ES-I3 (cell line): ENCODE results near the gene ATXN7L1.

Experiments used
- H3K36me3 ChIP-seq: 2 replicates; pipeline ENCODE4 v1.6.1; 2013; ENCODE audit warnings: mild to moderate bottlenecking, low read length, control low read depth, moderate library complexity; ENCODE audit not compliant: insufficient read depth
- H3K4me1 ChIP-seq: 2 replicates; pipeline ENCODE4 v1.6.1; 2013; ENCODE audit warnings: mild to moderate bottlenecking, control low read depth, low read length; ENCODE audit not compliant: insufficient read depth
- H3K9ac ChIP-seq: 2 replicates; pipeline ENCODE4 v1.6.1; 2013; ENCODE audit warnings: low read depth, mild to moderate bottlenecking, low read length, moderate library complexity
- H3K9me3 ChIP-seq: 2 replicates; pipeline ENCODE4 v1.6.1; 2013; ENCODE audit warnings: mild to moderate bottlenecking, low read length, moderate library complexity; ENCODE audit not compliant: control insufficient read depth, insufficient read depth

Gene ATXN7L1

GRCh38 chr7:105636982-105637381 lies 239.4 kb downstream of the ATXN7L1 start:
- no peaks in the 10 kb centered on the region for H3K9me3 ChIP-seq
- H3K9ac ChIP-seq: no peak overlapping the region
- H3K36me3 ChIP-seq: peaks cover 5% of the 10 kb centered on the region
- peaks cover 43% of the 10 kb centered on the region for H3K4me1 ChIP-seq

- H3K9me3 ChIP-seq: no peaks in the 10 kb centered on the region
- H3K4me1 ChIP-seq: peaks cover 33% of the 10 kb centered on the region
- H3K9ac ChIP-seq: no peak overlapping the region
- peaks cover 8% of the 10 kb centered on the region; the same call in 1 of the 2 replicates for H3K36me3 ChIP-seq
Observed at GRCh38 chr7:105635197-105635596, 241.2 kb downstream of the ATXN7L1 start.

GRCh38 chr7:105625986-105626385 lies 250.4 kb downstream of the ATXN7L1 start:
- H3K36me3 ChIP-seq: peaks cover 13% of the 10 kb centered on the region; the same call in 1 of the 2 replicates
- H3K9me3 ChIP-seq: peaks cover 3% of the 10 kb centered on the region; the same call in 1 of the 2 replicates
- H3K9ac ChIP-seq: no peak overlapping the region
- no peaks in the 10 kb centered on the region for H3K4me1 ChIP-seq

GRCh38 chr7:105623906-105624305 lies 252.5 kb downstream of the ATXN7L1 start:
- peaks cover 15% of the 10 kb centered on the region; the same call in 1 of the 2 replicates for H3K36me3 ChIP-seq
- H3K9me3 ChIP-seq: peaks cover 3% of the 10 kb centered on the region; the same call in 1 of the 2 replicates
- H3K9ac ChIP-seq: no peak overlapping the region
- H3K4me1 ChIP-seq: no peaks in the 10 kb centered on the region

GRCh38 chr7:105623378-105623777 lies 253.0 kb downstream of the ATXN7L1 start:
- H3K36me3 ChIP-seq: peaks cover 15% of the 10 kb centered on the region; the same call in 1 of the 2 replicates
- no peak overlapping the region for H3K9ac ChIP-seq
- H3K4me1 ChIP-seq: no peaks in the 10 kb centered on the region
- H3K9me3 ChIP-seq: peaks cover 3% of the 10 kb centered on the region; the same call in 1 of the 2 replicates

- Histone ChIP-seq H3K36me3 (peaks cover 15% of the 10 kb centered on the region; the same call in 1 of the 2 replicates), H3K4me1 (no peaks in the 10 kb centered on the region), H3K9ac (no peak overlapping the region), H3K9me3 (peaks cover 3% of the 10 kb centered on the region; the same call in 1 of the 2 replicates)
Observed at GRCh38 chr7:105622106-105622731, 254.2 kb downstream of the ATXN7L1 start.

- no peaks in the 10 kb centered on the region for H3K4me1 ChIP-seq
- H3K9me3 ChIP-seq: peaks cover 3% of the 10 kb centered on the region; the same call in 1 of the 2 replicates
- peaks cover 13% of the 10 kb centered on the region; the same call in 1 of the 2 replicates for H3K36me3 ChIP-seq
- H3K9ac ChIP-seq: no peak overlapping the region
Observed at GRCh38 chr7:105621617-105622016, 254.8 kb downstream of the ATXN7L1 start.

- H3K9me3 ChIP-seq: peaks cover 2% of the 10 kb centered on the region; the same call in 1 of the 2 replicates
- H3K9ac ChIP-seq: no peak overlapping the region
- H3K36me3 ChIP-seq: peaks cover 9% of the 10 kb centered on the region; the same call in 1 of the 2 replicates
- no peaks in the 10 kb centered on the region for H3K4me1 ChIP-seq
Observed at GRCh38 chr7:105621176-105621575, 255.2 kb downstream of the ATXN7L1 start.

GRCh38 chr7:105619590-105619989 lies 256.8 kb downstream of the ATXN7L1 start:
- Histone ChIP-seq H3K9ac (no peak overlapping the region), H3K4me1 (no peaks in the 10 kb centered on the region), H3K9me3 (no peaks in the 10 kb centered on the region), H3K36me3 (peaks cover 9% of the 10 kb centered on the region; the same call in 1 of the 2 replicates)

GRCh38 chr7:105618016-105618296 lies 258.4 kb downstream of the ATXN7L1 start:
- H3K9me3 ChIP-seq: no peaks in the 10 kb centered on the region
- no peaks in the 10 kb centered on the region for H3K4me1 ChIP-seq
- H3K9ac ChIP-seq: no peak overlapping the region
- H3K36me3 ChIP-seq: peaks cover 7% of the 10 kb centered on the region; the same call in 1 of the 2 replicates

- Histone ChIP-seq H3K36me3 (peaks cover 7% of the 10 kb centered on the region; the same call in 1 of the 2 replicates), H3K9ac (no peak overlapping the region), H3K9me3 (no peaks in the 10 kb centered on the region), H3K4me1 (no peaks in the 10 kb centered on the region)
Observed at GRCh38 chr7:105617280-105618015, 259.0 kb downstream of the ATXN7L1 start.

GRCh38 chr7:105614341-105614840 lies 262.0 kb downstream of the ATXN7L1 start:
- H3K9me3 ChIP-seq: no peaks in the 10 kb centered on the region
- H3K4me1 ChIP-seq: no peaks in the 10 kb centered on the region
- H3K9ac ChIP-seq: no peak overlapping the region
- H3K36me3 ChIP-seq: peaks cover 2% of the 10 kb centered on the region; the same call in 1 of the 2 replicates

GRCh38 chr7:105613611-105614330 lies 262.6 kb downstream of the ATXN7L1 start:
- H3K4me1 ChIP-seq: no peaks in the 10 kb centered on the region
- no peaks in the 10 kb centered on the region for H3K9me3 ChIP-seq
- no peak overlapping the region for H3K9ac ChIP-seq
- H3K36me3 ChIP-seq: peaks cover 2% of the 10 kb centered on the region; the same call in 1 of the 2 replicates

GRCh38 chr7:105612806-105613205 lies 263.6 kb downstream of the ATXN7L1 start:
- Histone ChIP-seq H3K36me3 (peaks cover 2% of the 10 kb centered on the region; the same call in 1 of the 2 replicates), H3K9me3 (no peaks in the 10 kb centered on the region), H3K9ac (no peak overlapping the region), H3K4me1 (no peaks in the 10 kb centered on the region)
